ENCODE measurements around the gene ADORA2A. TPM values are rescaled to one million over a fixed set of nuclear protein-coding genes. Genes with fewer than 3 reads are reported as not detected.

Gene ADORA2A
- total RNA-seq, 1 donor, result 3.9 TPM

DNA sequence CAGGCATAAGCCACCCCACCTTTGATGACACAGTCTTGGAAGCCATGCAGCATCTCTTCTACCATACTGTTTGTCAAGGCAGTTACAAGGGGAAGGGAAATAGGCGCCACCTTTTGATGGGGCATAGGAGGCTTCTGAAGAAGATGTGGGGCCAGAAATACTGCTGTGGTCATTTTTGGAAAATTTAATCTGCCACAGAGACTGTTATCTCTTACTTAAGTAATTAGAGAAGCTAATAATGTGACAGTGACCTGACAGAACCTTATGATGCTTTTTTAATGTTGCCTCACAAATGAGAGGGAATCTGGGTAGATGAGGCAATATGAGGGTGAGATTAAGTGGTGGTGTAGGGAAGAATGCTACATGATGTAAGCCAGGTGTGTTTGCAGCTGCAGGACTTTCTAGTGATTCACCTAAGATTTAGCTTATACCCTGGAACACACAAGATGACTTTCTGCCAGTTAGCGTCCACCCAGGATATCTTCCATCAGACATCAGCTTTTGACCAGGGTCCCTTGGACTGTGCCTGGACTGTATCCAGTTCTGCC, 34.3 kb upstream of the ADORA2A start:
- no peak overlapping the region for H3K4me3 ChIP-seq (ENCODE audit: low read depth, low read length)
- no peak for DNase-seq (ENCODE audit: low read depth)
- TF ChIP-seq, protein P1, sequence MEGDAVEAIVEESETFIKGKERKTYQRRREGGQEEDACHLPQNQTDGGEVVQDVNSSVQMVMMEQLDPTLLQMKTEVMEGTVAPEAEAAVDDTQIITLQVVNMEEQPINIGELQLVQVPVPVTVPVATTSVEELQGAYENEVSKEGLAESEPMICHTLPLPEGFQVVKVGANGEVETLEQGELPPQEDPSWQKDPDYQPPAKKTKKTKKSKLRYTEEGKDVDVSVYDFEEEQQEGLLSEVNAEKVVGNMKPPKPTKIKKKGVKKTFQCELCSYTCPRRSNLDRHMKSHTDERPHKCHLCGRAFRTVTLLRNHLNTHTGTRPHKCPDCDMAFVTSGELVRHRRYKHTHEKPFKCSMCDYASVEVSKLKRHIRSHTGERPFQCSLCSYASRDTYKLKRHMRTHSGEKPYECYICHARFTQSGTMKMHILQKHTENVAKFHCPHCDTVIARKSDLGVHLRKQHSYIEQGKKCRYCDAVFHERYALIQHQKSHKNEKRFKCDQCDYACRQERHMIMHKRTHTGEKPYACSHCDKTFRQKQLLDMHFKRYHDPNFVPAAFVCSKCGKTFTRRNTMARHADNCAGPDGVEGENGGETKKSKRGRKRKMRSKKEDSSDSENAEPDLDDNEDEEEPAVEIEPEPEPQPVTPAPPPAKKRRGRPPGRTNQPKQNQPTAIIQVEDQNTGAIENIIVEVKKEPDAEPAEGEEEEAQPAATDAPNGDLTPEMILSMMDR (IDR thresholded peaks at IDR 0.05; ENCODE audit: insufficient read depth, low read depth, low read length), result no peak

DNA sequence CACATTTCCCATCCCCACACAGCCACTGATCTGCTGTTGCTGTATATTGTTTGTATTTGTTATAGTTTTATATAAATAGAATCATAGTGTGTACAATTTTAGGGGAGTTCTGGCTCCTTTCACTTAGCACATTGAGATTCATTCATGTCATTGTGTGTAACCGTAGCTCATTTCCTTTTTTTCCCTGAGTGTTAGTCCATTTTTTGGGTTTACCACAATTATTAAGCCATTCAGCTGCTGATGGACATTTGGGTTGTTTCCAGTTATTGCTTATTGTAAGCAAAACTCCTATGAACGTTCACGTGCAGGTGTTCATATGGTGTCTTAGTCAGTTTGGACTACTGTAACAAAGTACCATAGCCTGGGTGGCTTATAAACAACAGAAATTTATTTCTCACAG, 33.6 kb upstream of the ADORA2A start:
- TF ChIP-seq, protein P1 (IDR thresholded peaks at IDR 0.05; ENCODE audit: insufficient read depth, low read depth, low read length), result no peak
- no peak for DNase-seq (ENCODE audit: low read depth)
- no peak overlapping the region for H3K4me3 ChIP-seq (ENCODE audit: low read depth, low read length)

DNA sequence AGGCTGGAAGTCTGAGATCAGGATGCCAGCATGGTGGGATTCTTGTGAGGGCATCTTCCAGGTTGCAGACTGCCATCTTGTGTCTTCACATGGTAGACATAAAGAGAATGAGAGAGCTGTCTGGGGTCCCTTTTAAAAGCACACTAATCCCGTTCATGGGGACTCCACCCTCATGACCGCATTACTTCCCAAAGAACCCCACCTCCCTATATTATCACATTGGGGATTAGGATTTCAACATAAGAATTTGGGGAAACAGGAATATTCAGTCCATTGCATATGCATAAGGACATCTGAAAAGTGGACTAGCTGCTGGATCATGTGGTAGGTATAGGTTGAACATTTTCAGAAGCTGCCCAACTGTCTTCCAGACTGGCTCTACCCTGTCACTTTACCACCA, 33.1 kb upstream of the ADORA2A start:
- no peak for DNase-seq (ENCODE audit: low read depth)
- H3K4me3 ChIP-seq (ENCODE audit: low read depth, low read length), result no peak overlapping the region
- TF ChIP-seq, protein P1 (IDR thresholded peaks at IDR 0.05; ENCODE audit: insufficient read depth, low read depth, low read length), result no peak

DNA sequence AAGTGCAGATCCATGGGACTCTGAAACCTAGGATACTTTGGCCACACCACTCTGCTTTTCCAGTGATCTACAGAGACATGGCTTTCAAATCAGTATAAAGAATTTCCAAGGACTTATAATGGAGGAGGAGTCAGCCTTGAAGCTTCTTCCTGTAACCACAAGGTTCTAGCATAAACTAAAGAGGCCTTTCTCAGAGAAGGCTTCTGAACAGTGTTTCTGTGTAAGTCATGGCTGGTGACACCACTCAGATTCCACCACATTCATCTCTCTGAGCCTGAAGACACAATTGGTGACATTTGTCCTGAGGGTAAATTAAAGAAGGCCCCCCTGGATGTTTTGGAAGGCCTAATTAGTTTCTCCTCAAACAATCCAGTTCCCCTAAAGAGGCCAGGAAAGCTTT, 29.0 kb upstream of the ADORA2A start:
- TF ChIP-seq, protein P1 (IDR thresholded peaks at IDR 0.05; ENCODE audit: insufficient read depth, low read depth, low read length), result no peak
- no peak overlapping the region for H3K4me3 ChIP-seq (ENCODE audit: low read depth, low read length)
- DNase-seq (ENCODE audit: low read depth), result peak; percentile 27

DNA sequence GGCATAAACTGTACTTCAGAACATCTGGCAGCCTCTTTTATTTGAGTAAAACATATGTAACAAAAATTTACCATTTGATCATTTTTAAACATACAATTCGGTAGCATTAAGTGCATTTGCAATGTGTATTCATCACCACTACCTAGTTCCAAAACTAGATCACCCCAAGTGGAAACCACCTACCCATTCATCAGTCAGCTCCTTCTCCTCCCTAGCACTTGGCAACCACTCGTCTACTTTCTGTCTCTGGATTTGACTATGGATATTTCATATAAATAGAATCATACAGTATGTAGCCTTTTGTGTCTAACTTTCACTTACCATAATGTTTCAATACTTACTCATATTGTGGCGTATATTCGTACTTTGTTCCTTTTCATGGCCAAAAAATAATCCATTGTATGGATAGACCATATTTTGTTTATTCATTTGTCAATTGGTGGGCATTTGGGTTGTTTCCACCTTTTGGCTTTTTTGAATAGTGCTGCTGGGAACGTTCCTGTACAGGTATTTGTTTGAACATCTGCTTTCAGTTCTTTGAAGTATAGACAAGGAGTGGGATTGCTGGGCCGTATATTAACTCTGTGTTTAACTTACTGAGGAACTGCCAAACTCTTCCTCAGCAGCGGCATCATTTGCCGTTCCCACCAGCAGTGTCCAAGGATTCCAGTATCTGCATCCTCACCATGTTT, 27.2 kb upstream of the ADORA2A start:
- no peak overlapping the region for H3K4me3 ChIP-seq (ENCODE audit: low read depth, low read length)
- no peak for DNase-seq (ENCODE audit: low read depth)
- TF ChIP-seq, protein P1 (IDR thresholded peaks at IDR 0.05; ENCODE audit: insufficient read depth, low read depth, low read length), result no peak

DNA sequence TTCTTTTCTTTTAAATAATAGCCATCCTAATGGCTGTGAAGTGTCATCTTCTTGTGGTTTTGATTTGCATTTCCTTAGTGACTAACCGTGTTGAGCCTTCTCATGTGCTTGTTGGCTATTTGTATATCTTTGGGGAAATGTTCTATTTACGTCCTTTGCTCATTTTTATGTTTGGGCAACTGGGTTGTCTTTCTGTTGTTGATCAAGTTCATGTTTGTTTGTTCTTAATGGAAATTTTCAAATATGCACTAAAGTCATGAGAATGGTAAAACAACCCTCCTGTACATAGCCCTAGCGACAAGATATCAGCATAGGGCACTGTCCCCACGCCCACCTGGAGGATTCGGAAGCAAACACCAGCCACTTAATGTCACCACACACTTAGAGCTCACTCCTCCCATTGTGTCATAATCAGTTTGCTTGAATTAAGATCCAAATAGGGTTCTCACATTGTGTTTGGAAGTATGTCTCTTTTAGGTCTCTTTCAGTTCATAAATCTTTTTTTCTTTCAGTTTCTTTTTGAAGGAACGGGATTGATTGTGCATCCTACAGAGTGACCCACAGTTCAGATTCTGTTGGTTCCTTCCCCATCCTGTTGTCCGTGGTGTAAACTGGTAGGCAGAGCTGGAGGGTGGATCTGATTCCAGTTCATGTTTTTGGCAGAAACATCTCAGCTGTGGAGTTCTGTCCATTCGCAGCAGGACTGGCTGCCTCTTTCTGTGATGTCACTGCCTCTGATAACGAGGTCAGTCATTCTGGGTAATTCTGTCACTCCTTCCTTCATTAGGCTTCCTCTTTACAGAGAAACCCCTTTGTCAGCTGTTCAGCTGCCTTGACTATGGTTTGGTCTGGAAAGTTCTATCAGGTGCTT, 26.4 kb upstream of the ADORA2A start:
- peak overlapping the region; percentile 38 for H3K4me3 ChIP-seq (ENCODE audit: low read depth, low read length)
- TF ChIP-seq, protein P1 (IDR thresholded peaks at IDR 0.05; ENCODE audit: insufficient read depth, low read depth, low read length), result no peak
- peak; percentile 80 for DNase-seq (ENCODE audit: low read depth)

Measured in fibroblast of villous mesenchyme (primary cell).